Stimulated activated CD4-positive, alpha-beta T cell treated with anti-CD3 and anti-CD28 coated beads, Interleukin-12 subunit alpha, Interleukin-12 subunit beta, amount 100 ng/mL, for 48 hours (primary cell): Measurements from ENCODE around the gene S1PR2.
"Not testable (repeated sequence)": the region's sequence is repeated elsewhere in the genome, so short reads cannot be mapped to it uniquely, and the experiment has no call there.

ENCODE experiments used
- DNase-seq, 3 donors: peaks; one replicate each; pipeline ENCODE4 v3.0.0-alpha.2; 2020; ENCODE audit warnings: low read depth in 2 of 3, low spot score in 1 of 3

Gene S1PR2

GRCh38 chr19:10226021-10226375 is 5.1 kb downstream of the S1PR2 start:
- no peak for DNase-seq

GRCh38 chr19:10224337-10224736 is 6.8 kb downstream of the S1PR2 start:
- DNase-seq = no peak

GRCh38 chr19:10223488-10224213 is 7.5 kb downstream of the S1PR2 start:
- DNase-seq = no peak

- no peak for DNase-seq
Measured at GRCh38 chr19:10222201-10222890, 8.8 kb downstream of the S1PR2 start.

- no peak for DNase-seq
Measured at GRCh38 chr19:10220695-10221094, 10.4 kb downstream of the S1PR2 start.

GRCh38 chr19:10219678-10220077 is 11.5 kb downstream of the S1PR2 start:
- DNase-seq = peak in 2 of 3 donors; percentile 23 to 25

- no peak for DNase-seq
Measured at GRCh38 chr19:10217085-10217484, 14.0 kb downstream of the S1PR2 start.

GRCh38 chr19:10214784-10215183 is 16.3 kb downstream of the S1PR2 start:
- no peak for DNase-seq

GRCh38 chr19:10211691-10212090 is 19.4 kb downstream of the S1PR2 start:
- DNase-seq = no peak

- DNase-seq = no peak
Measured at GRCh38 chr19:10211061-10211460, 20.1 kb downstream of the S1PR2 start.

GRCh38 chr19:10209315-10209714 is 21.8 kb downstream of the S1PR2 start:
- no peak for DNase-seq

GRCh38 chr19:10207026-10207425 is 24.1 kb downstream of the S1PR2 start:
- DNase-seq = no peak

- no peak for DNase-seq
Measured at GRCh38 chr19:10206226-10206885, 24.8 kb downstream of the S1PR2 start.

GRCh38 chr19:10205636-10206035 is 25.5 kb downstream of the S1PR2 start:
- no peak for DNase-seq

GRCh38 chr19:10203686-10204085 is 27.4 kb downstream of the S1PR2 start:
- DNase-seq = no peak

GRCh38 chr19:10201176-10201575 is 30.0 kb downstream of the S1PR2 start:
- DNase-seq = no peak

GRCh38 chr19:10200101-10200500 is 31.0 kb downstream of the S1PR2 start:
- DNase-seq = not testable (repeated sequence)

GRCh38 chr19:10198889-10199644 is 32.1 kb downstream of the S1PR2 start:
- DNase-seq = peak in 1 of 3 donors; percentile 32

GRCh38 chr19:10195199-10195519 is 36.0 kb downstream of the S1PR2 start:
- DNase-seq = no peak

- DNase-seq = peak; percentile 98 to 99 (median 98)
Measured at GRCh38 chr19:10194500-10195198, 36.5 kb downstream of the S1PR2 start, which contains the start of gene DNMT1. Gene DNMT1 (minus strand): TSS chr19:10194953. CDS start chr19:10194899, 54 bp downstream.
